Vagina (tissue), 2 donors: Measurements from ENCODE around the gene GALNT17. TPM values are rescaled to one million over a fixed set of nuclear protein-coding genes. Genes with fewer than 3 reads are reported as not detected.

Source experiments
- DNase-seq, 2 donors: peaks; one replicate each; pipeline ENCODE4 v3.0.0-alpha.2; 2017; ENCODE audit errors: extremely low spot score in 2 of 2
- H3K27ac ChIP-seq: fragments of 200-600 bp; sonication (generic); one replicate; pipeline ENCODE4 v1.5.1; 2019
- H3K27me3 ChIP-seq: fragments of 200-600 bp; sonication (generic); one replicate; pipeline ENCODE4 v1.5.1; 2019
- H3K36me3 ChIP-seq, 2 donors: fragments of 200-600 bp; sonication (generic); one replicate each; pipeline ENCODE4 v1.5.1; 2017 to 2019
- H3K4me1 ChIP-seq: fragments of 200-600 bp; sonication (generic); one replicate; pipeline ENCODE4 v1.5.1; 2019
- H3K4me3 ChIP-seq, 2 donors: fragments of 200-600 bp; sonication (generic); 1 replicate in 1 of 2; 2 replicates in 1 of 2; pipeline ENCODE4 v1.5.1; 2016 to 2019
- H3K9me3 ChIP-seq: fragments of 200-600 bp; sonication (generic); one replicate; pipeline ENCODE4 v1.5.1; 2019
- CTCF ChIP-seq, 3 experiments: fragments of 450-650 bp in 2 of 3; fragments of 200-600 bp in 1 of 3; sonication (generic) in 1 of 3; IDR thresholded peaks; one replicate each; pipeline ENCODE4 v1.5.1; 2017 to 2019; ENCODE audit warnings: antibody characterized with exemption in 3 of 3, mild to moderate bottlenecking in 2 of 3, moderate library complexity in 2 of 3
- POLR2A ChIP-seq, 2 donors: fragments of 450-650 bp; IDR thresholded peaks; one replicate each; pipeline ENCODE4 v1.6.1; 2017; ENCODE audit warnings: antibody characterized with exemption in 2 of 2, mild to moderate bottlenecking in 2 of 2, moderate library complexity in 2 of 2
- POLR2AphosphoS5 ChIP-seq, 2 donors: sonication (generic); formaldehyde crosslinking; IDR thresholded peaks; one replicate each; pipeline ENCODE4 v1.9.0; 2017; ENCODE audit warnings: antibody characterized with exemption in 2 of 2, mild to moderate bottlenecking in 2 of 2, low read depth in 1 of 2; ENCODE audit not compliant: insufficient read depth in 1 of 2
- intact Hi-C: fragments of 100-400 bp; cut with DNase I; formaldehyde crosslinking; loops from one replicate; pipeline ENCODE4 v1.15.1; 2023
- total RNA-seq: library from RNA; depleted of rRNA; stranded (reverse); fragments of >200 nt; gene quantifications from one replicate; pipeline ENCODE4 v1.2.3, GENCODE V29; 2016

Gene GALNT17
- total RNA-seq, 1 donor from 2014 or later, result 3.9 TPM

GRCh38 chr7:71429083-71429482 is 297.1 kb downstream of the GALNT17 start:
- Histone ChIP-seq H3K4me1 (peaks cover 7% of the 10 kb centered on the region), H3K9me3 (no peaks in the 10 kb centered on the region), H3K27ac (no peak overlapping the region), H3K27me3 (no peaks in the 10 kb centered on the region), H3K36me3 (no peaks in the 10 kb centered on the region), H3K4me3 (no peak overlapping the region)
- TF ChIP-seq POLR2AphosphoS5 (IDR thresholded peaks at IDR 0.05; ENCODE audit: insufficient read depth in 1 of 2, low read depth in 1 of 2) (no peak), POLR2A (IDR thresholded peaks at IDR 0.05) (no peak), CTCF (IDR thresholded peaks at IDR 0.05) (no peak)
- no peak for DNase-seq
- intact Hi-C loops, result no loop called here

GRCh38 chr7:71430246-71430645 is 298.3 kb downstream of the GALNT17 start:
- Histone ChIP-seq H3K36me3 (no peaks in the 10 kb centered on the region), H3K27ac (no peak overlapping the region), H3K27me3 (no peaks in the 10 kb centered on the region), H3K4me1 (no peaks in the 10 kb centered on the region), H3K9me3 (no peaks in the 10 kb centered on the region), H3K4me3 (no peak overlapping the region)
- intact Hi-C loops, result no loop called here
- no peak for DNase-seq
- TF ChIP-seq POLR2AphosphoS5 (IDR thresholded peaks at IDR 0.05; ENCODE audit: insufficient read depth in 1 of 2, low read depth in 1 of 2), result no peak

GRCh38 chr7:71439321-71439720 is 307.4 kb downstream of the GALNT17 start:
- no peaks in the 10 kb centered on the region for H3K27me3 ChIP-seq
- no peaks in the 10 kb centered on the region for H3K4me1 ChIP-seq
- H3K27ac ChIP-seq, result no peak overlapping the region
- H3K4me3 ChIP-seq, result no peak overlapping the region
- no peak for TF ChIP-seq POLR2AphosphoS5 (IDR thresholded peaks at IDR 0.05; ENCODE audit: insufficient read depth in 1 of 2, low read depth in 1 of 2)
- TF ChIP-seq POLR2A (IDR thresholded peaks at IDR 0.05), result no peak
- no peak for TF ChIP-seq CTCF (IDR thresholded peaks at IDR 0.05)
- no peaks in the 10 kb centered on the region for H3K9me3 ChIP-seq
- no peaks in the 10 kb centered on the region for H3K36me3 ChIP-seq
- DNase-seq, result no peak
- intact Hi-C loops, result no loop called here

GRCh38 chr7:71442492-71443190 is 310.7 kb downstream of the GALNT17 start:
- TF ChIP-seq POLR2A (IDR thresholded peaks at IDR 0.05) (no peak), CTCF (IDR thresholded peaks at IDR 0.05) (no peak), POLR2AphosphoS5 (IDR thresholded peaks at IDR 0.05; ENCODE audit: insufficient read depth in 1 of 2, low read depth in 1 of 2) (no peak)
- intact Hi-C loops, result no loop called here
- Histone ChIP-seq H3K4me1 (no peaks in the 10 kb centered on the region), H3K36me3 (no peaks in the 10 kb centered on the region), H3K9me3 (no peaks in the 10 kb centered on the region), H3K4me3 (no peak overlapping the region), H3K27me3 (no peaks in the 10 kb centered on the region), H3K27ac (no peak overlapping the region)
- no peak for DNase-seq

- no peak for DNase-seq
- Histone ChIP-seq H3K27me3 (no peaks in the 10 kb centered on the region), H3K4me1 (no peaks in the 10 kb centered on the region), H3K36me3 (no peaks in the 10 kb centered on the region), H3K9me3 (no peaks in the 10 kb centered on the region), H3K27ac (no peak overlapping the region), H3K4me3 (no peak overlapping the region)
- intact Hi-C loops, result no loop called here
- TF ChIP-seq CTCF (IDR thresholded peaks at IDR 0.05) (no peak), POLR2A (IDR thresholded peaks at IDR 0.05) (no peak), POLR2AphosphoS5 (IDR thresholded peaks at IDR 0.05; ENCODE audit: insufficient read depth in 1 of 2, low read depth in 1 of 2) (no peak)
Measured at GRCh38 chr7:71443191-71443530, 311.2 kb downstream of the GALNT17 start.
